Tibial nerve (tissue), 4 donors: ENCODE measurements around the gene IER3.

ENCODE experiments used
- CTCF ChIP-seq, 5 experiments: fragments of 200-600 bp in 3 of 5; fragments of 450-650 bp in 2 of 5; sonication (generic) in 3 of 5; IDR thresholded peaks; one replicate each; pipeline ENCODE4 v1.5.1; 2016 to 2019; ENCODE audit warnings: antibody characterized with exemption in 5 of 5, mild to moderate bottlenecking in 3 of 5, moderate library complexity in 2 of 5
- EP300 ChIP-seq, 2 donors: sonication (generic); formaldehyde crosslinking; IDR thresholded peaks; one replicate each; pipeline ENCODE4 v1.6.1; 2017; ENCODE audit warnings: antibody characterized with exemption in 2 of 2, mild to moderate bottlenecking in 1 of 2

- no peak for TF ChIP-seq CTCF (IDR thresholded peaks at IDR 0.05)
- no peak for TF ChIP-seq EP300 (IDR thresholded peaks at IDR 0.05)
Observed at GRCh38 chr6:30696432-30696831, 47.9 kb downstream of the IER3 start.
